Activated T-cell treated with anti-CD3 and anti-CD28 coated beads for 48 hours (primary cell): Measurements from ENCODE around the gene HES3.
"Not testable (repeated sequence)": the region's sequence is repeated elsewhere in the genome, so short reads cannot be mapped to it uniquely, and the experiment has no call there.

Experiments
- DNase-seq: peaks from one replicate; pipeline ENCODE4 v3.0.0-alpha.2; 2020; ENCODE audit warnings: low read depth

HES3 gene

DNA sequence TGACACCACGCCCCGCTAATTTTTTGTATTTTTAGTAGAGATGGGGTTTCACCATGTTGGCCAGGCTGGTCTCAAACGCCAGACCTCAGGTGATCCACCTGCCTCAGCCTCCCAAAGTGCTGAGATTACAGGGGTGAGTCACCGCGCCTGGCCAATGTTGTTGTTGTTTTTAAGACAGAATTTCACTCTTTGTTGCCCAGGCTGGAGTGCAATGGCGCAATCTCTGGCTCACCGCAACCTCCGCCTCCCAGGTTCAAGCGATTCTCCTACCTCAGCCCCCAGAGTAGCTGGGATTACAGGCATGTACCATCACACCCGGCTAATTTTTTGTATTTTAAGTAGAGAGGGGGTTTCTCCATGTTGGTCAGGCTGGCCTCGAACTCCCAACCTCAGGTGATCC lies 24.3 kb upstream of the HES3 start:
- DNase-seq: not testable (repeated sequence)

DNA sequence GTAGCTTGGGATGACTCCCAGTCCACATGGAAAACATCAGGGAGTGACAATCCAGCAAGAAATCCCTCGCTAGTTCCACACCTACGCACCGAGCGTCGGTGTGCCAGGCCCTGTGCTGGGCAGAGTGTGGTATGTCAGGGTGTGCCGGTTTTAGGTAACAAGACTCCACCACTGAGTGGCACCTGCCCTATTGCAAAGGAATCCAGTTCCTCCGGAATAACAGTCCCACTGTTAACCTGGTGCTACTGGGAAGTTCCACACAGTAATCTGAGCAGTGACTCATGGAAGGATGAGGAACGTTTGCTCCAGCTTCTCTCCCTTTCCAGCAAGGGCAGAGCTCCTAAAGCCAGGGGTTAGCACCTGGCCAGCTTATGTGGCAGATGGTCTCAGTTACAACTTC lies 23.7 kb upstream of the HES3 start:
- DNase-seq: no peak

DNA sequence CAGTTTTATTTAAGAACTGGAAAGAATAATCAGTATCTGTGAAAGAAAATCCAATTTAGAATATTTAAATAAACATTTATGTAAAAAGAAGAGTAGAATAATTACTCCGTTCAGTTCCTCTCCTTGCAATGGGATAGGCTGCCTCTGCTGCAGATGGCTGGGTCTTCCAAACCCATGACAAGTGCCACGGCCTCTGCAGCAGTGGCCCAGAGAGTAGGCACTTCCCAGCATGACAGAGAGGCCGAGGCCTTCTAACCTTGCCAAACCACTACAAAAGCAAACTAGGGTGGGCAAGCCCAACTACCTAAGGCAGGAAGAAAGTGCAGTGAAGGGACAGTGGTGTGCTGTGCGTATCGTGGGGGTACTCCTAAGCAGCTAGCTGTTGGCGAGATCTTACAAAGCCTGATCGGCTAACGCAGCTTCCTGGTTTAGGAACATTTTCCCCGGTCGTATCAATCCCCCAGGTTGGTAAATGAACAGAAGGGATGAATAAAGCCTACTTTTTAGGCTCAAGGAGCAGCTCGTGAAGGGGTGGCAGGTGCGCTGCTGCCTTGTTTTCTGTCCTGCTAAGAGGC lies 22.7 kb upstream of the HES3 start:
- DNase-seq: no peak

DNA sequence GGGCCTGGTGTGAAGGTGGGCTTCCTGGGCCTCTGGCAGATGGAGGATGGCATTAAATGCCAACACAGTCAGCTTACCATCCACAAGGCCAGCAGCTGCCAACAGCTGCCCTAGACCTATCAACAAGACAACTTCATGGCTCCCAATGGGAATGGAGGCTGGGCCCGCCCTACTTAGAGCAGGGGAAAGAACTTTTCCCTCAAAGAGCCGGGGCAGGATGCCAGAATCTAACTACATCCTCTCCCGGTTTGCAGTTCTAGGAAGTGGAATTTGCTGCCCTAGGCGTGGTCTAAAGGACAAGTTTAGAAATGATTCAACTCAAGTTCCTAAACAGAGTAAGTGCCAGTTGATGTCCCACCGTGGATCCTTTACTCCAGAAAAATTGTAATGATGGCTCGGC lies 21.3 kb upstream of the HES3 start:
- DNase-seq: no peak

DNA sequence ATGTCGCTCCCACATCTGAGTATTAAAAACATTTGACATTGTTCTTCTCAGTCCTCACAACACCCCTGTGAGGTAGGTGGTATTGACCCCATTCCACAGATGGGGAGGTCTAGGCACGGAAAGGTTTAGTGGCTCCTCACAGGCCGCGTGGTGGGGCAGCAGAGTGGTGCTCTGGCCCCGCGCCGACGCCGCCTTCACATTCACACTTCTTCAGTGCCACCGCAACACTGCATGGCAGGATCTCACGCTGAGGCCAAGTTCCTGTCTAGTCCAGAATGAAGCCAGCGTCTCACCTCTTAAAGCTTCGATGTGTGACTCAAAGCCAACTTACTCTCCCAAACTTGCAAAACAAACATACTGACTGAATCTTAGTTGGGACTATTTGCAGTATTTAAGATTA lies 20.4 kb upstream of the HES3 start:
- no peak for DNase-seq

DNA sequence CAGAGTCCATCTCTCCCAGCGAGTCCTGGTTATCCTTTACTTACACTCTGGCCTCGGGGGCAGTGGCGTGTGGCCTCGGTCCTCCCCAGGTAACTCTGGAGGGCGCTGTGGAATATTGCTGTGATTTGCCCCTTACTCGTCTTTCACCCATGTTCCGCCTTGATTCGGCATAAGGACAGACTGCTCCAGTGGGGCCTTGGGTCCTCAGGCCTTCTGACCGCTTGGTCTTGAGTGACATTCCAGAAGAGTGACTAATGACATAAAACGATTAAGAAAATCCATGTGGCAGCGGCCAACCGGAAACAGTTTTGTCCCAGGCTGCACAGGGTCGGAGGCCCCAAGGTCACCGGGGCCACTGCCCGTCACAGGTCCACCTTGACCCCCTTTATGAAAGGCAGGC lies 19.3 kb upstream of the HES3 start:
- no peak for DNase-seq

DNA sequence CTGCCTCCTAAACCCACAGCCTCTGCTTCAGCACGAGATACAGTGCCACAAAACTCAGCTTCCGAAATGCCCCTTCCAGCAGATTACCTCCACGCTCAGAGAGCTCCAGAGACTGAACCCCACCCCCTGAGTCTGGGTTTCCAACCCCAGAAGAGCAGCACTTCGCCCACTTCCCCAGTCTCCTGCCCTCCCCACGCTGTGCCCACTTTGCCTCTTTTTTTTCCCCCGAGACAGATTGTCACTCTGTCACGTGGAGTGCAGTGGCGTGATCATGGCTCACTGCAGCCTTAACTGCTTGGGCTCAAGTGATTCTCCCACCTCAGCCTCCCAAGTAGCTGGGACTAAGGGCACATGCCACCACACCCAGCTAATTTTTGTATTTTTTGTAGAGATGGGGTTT lies 18.3 kb upstream of the HES3 start:
- DNase-seq: no peak

DNA sequence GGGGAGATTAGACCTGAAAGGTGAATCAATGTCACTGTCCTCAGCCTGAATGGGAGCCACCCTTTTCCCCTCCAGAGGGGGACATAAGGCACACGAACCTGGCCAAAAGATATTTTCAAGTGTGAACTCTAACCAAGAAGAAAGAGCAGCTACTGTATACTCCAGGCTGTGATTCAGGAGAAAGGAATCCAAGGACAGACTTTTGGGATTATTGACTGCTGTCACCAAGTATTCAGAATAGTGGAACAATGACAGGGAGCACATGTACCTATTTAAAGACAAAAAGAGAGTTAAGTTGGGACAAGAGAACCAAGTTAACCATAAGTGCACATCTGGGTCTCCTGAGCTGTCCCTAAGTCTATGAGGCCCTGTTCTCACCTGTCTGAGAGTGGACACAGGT lies 10.6 kb upstream of the HES3 start:
- no peak for DNase-seq

DNA sequence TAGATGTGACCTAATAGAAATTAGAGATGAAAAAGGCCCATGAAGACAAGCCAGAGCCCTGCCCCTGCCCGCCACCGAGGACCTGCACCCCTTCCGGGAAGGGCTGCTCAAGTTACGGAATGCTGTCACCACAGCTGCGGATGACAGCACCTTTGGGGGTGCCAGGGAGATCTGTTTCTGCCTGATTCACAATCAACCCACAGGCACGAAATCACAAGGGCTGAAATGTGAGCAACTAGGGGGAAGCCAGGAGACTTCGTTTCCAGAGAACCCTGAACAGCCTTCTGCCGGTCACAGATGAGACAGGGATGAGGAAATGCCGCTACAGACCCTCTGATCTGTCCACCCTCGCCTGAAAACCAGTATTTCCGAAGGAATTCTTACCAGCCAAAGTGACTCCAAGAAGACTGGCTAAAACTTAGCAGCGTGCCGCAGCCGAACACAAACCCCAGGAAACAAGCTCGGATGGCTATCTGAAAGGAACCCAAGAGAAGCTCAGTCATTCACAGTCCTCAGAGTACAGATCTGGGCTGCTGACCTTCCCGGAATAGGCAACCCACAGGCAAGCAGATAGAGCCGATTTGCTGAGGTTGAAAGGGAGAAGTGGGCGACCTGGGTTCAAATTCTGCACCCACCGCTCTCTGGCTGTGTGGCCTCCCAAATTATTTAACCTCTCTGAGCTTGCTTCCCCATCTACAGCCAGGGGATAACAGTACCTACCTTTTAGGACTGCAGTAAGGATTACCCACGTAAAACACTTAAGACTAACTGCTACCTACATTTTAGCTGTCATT lies 9.3 kb upstream of the HES3 start:
- DNase-seq: no peak

DNA sequence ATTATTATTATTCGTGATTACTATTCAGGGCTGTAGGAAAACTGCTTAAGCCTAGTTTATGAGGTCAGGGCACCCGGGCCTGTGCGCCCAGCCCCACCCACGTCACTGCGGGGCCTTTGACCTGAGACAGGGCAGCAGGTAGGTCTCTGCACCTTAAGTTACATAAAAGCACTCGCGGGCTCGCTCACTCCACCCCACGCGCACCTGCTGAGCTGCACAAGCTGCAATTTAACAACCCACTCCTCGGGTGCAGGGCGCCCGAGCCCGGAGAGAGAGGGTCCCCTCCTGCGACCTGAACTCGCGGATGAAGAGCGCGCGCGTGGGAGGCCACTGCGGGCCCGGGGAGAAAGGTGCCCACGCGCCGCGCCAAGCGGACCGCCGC lies 8.7 kb upstream of the HES3 start:
- DNase-seq: no peak

DNA sequence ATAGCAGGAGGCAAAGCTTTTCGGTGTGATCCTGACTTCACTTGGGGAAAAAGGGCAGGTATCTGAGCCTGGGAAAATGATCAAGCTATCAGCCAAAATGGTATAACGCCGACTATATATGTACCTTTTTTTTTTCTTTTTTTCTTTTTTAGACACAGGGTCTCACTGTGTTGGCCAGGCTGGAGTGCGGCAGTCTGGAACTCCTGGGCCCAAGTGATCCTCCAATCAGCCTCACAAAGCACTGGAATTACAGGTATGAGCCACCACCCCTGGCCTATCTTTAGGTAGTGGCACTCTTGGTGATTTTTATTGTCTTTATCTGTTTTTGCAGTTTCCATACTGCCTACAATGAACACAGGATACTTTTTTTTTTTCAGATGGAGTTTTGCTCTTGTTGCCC lies 6.9 kb upstream of the HES3 start:
- DNase-seq: no peak

DNA sequence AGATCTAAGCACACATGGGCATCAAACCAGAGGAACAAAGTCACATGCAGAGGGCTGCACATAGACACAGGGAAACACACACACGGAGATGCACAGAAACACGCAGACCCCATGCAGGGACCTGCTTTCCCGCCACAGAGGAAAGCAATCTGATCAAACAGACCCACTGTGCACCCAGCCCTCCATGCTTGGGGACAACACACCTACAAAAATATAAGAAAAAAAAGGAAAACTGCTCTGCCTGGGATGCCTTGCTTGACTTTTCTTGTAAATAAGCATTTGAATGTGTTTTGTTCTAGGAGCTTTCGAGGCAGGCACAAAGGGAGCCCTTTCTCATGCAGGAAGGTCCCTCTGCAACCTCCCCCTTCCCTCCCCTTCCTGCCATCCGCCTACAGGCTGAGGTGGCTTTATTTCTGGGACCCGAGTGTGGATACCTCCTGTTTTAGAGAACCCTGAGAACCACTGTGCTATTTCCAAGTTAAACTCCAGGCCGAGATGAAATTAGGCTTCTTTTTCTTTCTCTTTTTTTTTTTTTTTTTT lies 4.7 kb upstream of the HES3 start:
- DNase-seq: no peak

DNA sequence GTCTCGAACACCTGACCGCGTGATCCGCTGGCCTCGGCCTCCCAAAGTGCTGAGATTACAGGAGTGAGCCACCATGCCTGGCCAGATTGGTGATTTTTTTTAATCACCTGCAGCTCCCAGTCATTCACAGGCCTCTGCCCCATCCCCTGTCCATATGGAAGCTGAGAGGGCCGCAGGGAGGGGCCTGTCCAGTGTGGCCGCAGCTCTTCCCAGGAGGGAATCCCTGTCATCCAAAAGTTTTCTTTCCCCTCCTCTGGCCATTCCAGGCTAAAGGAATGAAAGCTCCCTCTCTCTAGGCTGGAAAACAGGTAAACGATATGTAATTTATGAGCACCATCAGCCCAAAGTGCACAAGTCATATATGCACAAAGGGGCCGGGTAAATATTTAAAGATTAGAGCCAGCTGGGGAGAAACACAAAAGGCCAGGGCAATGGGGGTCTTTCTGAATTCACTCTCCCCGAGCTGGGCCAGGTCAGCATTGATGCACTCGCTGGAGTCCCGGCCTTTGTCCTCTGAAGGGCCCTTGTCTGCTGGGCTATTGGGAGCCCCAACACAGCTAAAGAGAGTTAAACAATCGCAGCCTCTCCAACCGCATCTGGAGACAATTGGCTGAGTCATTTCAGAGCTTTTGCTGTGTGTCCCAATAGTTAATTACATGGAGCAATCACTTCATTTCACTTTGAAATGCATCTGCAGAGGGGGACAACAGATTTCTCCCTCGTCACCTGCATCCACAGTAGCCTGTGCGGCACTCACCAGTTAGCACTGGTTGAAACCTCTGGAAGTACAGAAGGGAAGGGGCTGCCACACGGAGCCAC lies 3.8 kb upstream of the HES3 start:
- DNase-seq: no peak

DNA sequence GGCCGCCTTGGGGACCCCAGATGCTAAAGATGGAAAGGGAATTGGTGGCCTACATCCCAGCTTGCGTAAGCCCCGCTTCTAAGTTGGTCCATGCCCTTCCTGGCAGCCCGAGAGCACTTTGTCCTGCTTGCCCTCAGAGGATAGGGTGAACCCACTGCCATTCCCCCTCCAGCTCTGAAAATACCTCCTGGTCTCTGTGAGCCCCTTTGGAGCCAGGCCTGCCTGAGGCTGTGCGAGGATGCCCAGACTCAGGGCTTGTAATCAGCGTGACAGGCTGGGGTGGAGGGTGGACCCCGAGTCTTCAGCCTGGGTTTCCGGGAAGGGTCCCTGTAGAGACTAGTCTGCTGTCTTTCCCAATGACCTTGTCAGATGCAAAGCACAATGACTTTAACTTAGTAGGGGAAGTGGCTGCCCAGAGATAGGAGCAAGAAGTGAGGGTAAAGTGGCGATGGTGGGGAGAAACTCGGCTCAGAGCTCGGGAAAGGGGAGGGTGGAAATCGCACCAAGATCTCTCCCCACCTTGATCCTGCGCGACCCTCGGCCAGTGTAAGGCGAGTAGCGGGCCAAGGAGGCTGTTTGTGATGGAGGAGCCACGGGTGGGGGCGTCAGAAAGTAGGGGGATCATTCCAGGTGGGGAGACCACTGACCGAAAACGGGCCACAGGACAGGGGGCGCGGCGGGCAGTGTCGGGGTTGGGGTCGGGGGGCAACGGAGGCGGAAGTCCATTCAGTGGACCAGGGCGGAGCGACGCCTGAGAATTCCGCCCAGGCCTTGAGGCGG lies 2.7 kb upstream of the HES3 start:
- DNase-seq: no peak

DNA sequence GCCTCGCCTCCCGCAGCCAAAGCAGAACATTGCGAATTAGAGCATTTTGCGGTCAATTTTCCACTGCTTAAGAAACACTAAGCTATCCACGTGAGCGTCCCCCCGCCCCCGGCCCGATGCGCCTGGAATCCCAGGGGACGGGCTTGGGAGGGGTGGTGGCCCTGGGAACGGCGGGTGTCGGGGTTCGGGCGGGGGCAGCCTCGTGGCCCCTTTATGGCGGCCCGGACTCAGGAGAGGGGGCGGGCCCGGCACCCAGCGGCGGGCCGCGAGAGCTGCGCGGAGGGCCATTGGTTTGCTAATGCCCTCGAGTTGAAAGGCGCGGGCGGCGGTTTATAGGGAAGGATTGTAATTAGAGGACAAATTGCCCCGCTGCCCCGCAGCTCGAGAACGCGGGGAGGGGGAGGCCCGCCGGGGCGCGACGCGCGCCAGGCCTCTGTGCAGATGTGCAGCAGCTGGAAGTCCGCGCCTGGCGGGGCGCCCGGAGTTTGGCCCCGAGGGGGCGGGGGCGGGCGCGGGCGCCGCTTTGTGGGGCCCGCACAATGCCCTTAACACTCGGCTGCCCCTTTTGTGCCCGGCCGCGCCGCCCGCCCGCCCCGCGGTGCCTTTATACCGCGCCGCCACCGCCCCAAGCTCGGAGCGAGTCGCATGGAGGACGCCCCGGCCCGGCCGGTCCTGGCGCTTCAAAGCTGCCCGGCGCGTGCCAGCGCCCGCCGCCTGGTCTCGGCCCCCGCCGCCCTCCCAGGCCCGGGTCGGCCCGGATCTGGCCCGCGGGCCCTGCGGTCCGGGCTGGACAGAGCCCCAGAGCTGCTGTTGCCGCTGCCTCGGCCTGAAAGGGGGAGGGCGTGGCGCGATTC lies 1.9 kb upstream of the HES3 start:
- DNase-seq: no peak

DNA sequence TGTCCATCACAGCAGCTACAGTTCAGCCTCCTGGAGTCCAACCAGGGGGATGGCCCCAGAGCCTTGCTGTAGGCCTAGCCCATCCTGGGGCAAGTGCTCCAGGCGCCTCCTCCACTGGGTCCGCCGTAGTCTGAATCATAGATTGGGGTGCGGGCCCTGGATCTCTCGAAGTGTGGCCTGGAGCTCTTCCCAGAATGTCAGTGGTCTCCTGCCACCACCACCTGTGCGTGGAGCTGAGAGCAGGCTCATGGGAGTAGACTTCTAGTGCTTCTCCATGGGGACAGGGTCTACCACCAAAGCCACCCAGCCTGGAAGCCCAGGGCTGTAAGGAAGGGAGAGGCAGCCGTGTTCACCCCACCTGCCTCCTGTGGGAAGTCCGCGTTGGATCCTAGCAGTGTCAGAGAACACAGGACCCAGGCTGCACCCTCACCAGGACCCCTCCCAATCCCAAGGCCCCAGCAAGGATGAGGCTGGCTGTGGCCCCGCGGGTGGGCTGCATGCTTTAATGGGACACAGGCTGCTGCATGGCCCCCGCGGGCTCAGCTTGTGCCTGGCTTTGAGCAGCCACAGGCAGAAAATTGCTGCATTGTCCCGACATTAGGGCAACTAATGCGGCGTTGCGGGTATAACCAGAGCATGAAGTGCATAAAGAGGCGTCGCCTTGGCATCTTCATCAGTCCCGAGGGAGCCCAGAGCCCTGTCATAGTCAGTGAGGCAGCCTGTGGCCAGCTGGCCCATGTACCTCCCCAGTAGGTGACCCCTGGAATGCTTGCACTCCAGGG lies 735 bp upstream of the HES3 start:
- DNase-seq: no peak

DNA sequence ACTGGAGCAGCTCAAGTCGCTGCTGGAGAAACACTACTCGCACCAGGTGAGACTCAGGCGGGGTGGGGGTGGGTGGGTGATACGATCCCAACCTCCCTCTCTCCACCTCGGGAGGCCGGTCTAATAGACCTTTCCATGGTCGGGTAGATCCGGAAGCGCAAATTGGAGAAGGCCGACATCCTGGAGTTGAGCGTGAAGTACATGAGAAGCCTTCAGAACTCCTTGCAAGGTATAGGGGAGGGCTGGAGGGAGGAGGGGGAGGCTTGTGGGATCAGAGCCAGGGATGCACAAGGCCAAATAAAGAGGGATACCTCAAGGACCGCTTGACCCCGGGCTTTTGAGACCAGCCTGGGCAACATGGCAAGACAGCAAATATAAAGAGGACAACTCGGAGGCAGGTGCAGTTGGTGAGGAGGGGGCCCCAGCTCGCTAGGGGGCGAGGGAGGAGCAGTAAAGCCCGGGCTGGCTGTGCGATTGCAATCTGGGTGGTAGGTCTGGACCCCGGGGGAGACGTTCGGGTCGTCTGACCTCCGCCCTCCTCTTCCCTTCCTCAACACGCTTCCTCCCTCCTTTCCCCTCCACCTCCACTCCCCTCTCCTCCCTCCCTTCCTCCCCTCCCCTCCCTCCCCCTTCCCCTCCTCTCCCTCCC lies 546 bp downstream of the HES3 start:
- DNase-seq: no peak

DNA sequence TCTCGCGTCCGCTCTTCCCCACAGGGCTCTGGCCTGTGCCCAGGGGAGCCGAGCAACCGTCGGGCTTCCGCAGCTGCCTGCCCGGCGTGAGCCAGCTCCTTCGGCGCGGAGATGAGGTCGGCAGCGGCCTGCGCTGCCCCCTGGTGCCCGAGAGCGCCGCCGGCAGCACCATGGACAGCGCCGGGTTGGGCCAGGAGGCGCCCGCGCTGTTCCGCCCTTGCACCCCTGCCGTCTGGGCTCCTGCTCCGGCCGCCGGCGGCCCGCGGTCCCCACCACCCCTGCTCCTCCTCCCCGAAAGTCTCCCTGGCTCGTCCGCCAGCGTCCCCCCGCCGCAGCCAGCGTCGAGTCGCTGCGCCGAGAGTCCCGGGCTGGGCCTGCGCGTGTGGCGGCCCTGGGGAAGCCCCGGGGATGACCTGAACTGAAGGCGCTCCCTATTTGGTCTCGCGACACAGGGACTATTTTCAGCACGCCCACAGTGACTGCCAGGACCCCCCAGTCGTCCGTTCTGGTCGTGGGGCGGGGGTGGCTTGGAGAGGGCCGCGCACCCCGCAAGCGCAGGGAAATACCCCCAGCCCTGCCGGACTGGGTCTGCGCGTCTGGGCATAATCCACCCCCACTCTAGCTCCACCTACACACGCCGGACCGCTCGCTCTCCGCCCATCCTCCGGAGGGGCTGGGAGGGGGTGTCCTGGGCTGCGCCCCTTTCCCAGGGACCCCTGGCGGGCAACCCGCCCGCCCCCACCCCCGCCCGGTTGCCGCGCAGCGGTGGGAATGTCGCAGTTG lies 1.3 kb downstream of the HES3 start:
- DNase-seq: peak; percentile 80

DNA sequence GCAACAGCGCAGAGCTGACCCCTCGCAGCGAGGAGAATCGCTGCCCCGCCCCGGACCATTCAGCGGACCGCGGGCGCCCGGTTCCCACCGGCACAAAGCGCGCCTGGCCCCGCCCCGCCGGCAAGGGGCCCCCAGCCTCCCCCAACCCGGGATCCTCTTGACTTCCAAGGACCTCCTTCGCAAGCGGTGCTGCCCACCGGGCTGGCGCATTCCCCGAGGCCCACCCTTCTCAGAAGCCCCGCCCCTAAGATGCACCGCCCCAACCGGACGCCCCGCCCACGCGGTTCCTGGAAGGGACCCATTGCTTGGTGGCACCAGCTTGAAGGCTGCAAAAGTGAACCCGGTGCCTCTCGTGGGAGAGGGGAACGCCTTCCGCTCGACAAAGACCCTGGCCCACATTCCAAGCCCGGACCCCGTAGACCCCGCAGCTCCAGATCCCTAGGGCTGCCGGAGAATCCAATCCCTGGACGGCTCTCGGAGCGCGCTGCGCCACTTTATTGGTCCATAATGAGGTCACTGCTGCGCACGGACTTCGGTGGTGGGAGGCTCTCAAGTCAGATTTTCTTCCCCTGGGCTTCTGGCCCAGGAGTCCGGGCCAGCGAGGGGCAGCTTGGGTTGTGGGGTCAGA lies 2.0 kb downstream of the HES3 start:
- peak; percentile 55 for DNase-seq
